HEK293 (cell line): ENCODE data around the gene DDX27.

ENCODE experiments used
- CTCF ChIA-PET: fragments of 350-600 bp; formaldehyde crosslinking; extraction: SDS; loops from one replicate; lab custom pipeline; 2021; ENCODE audit warnings: antibody characterized with exemption; lab: Yijun Ruan, JAX
- POLR2A ChIA-PET: fragments of 300-600 bp; formaldehyde crosslinking; extraction: SDS; loops from one replicate; lab custom pipeline; 2020; ENCODE audit warnings: antibody characterized with exemption, inconsistent platforms; lab: Yijun Ruan, JAX
- H3K27ac ChIP-seq: fragments of 200-500 bp; sonication (Bioruptor generic); 2 replicates; pipeline ENCODE4 v1.5.1; 2014; ENCODE audit warnings: low read depth, low read length, control low read depth, inconsistent platforms; ENCODE audit errors: extremely low read depth
- H3K36me3 ChIP-seq, 2 experiments: fragments of 200-500 bp in 1 of 2; sonication (Bioruptor generic) in 1 of 2; 1 replicate in 1 of 2; 2 replicates in 1 of 2; pipeline ENCODE4 v1.5.1; 2014 to 2017; ENCODE audit warnings: inconsistent platforms in 2 of 2, low read length in 2 of 2; ENCODE audit not compliant: control insufficient read depth in 2 of 2, insufficient read depth in 1 of 2
- H3K4me1 ChIP-seq: fragments of 200-500 bp; sonication (Bioruptor generic); 2 replicates; pipeline ENCODE4 v1.5.1; 2014; ENCODE audit warnings: mild to moderate bottlenecking, low read length, inconsistent platforms; ENCODE audit not compliant: control insufficient read depth, insufficient read depth
- H3K4me3 ChIP-seq: 2 replicates; pipeline ENCODE4 v1.5.1; 2011; ENCODE audit warnings: low read depth, mild to moderate bottlenecking, control low read depth, low read length, moderate library complexity
- H3K9me3 ChIP-seq: fragments of 200-500 bp; sonication (Bioruptor generic); 2 replicates; pipeline ENCODE4 v1.5.1; 2014; ENCODE audit warnings: low read depth, low read length, inconsistent platforms; ENCODE audit not compliant: control insufficient read depth, insufficient read depth
- AEBP2 ChIP-seq: fragments of 450-650 bp; formaldehyde crosslinking; IDR thresholded peaks from 2 replicates; pipeline ENCODE4 v1.5.1; 2016; ENCODE audit warnings: missing biosample characterization, missing genetic modification characterization, borderline replicate concordance
- MZF1 ChIP-seq: fragments of 450-650 bp; formaldehyde crosslinking; IDR thresholded peaks from 2 replicates; pipeline ENCODE4 v1.5.1; 2017; ENCODE audit warnings: missing biosample characterization, missing genetic modification characterization, borderline replicate concordance
- PATZ1 ChIP-seq: fragments of 450-650 bp; formaldehyde crosslinking; IDR thresholded peaks from 2 replicates; pipeline ENCODE4 v1.5.1; 2016; ENCODE audit warnings: missing biosample characterization, missing genetic modification characterization
- RBAK ChIP-seq: fragments of 450-650 bp; formaldehyde crosslinking; IDR thresholded peaks from 2 replicates; pipeline ENCODE4 v1.5.1; 2016; ENCODE audit warnings: missing biosample characterization, missing genetic modification characterization
- ZBTB10 ChIP-seq: fragments of 450-650 bp; formaldehyde crosslinking; IDR thresholded peaks from 2 replicates; pipeline ENCODE4 v1.5.1; 2016; ENCODE audit warnings: missing biosample characterization, missing genetic modification characterization
- ZBTB8A ChIP-seq: fragments of 450-650 bp; formaldehyde crosslinking; IDR thresholded peaks from 2 replicates; pipeline ENCODE4 v1.5.1; 2016; ENCODE audit warnings: missing biosample characterization, missing genetic modification characterization
- ZNF174 ChIP-seq: fragments of 450-650 bp; formaldehyde crosslinking; IDR thresholded peaks from 2 replicates; pipeline ENCODE4 v1.5.0; 2017; ENCODE audit warnings: missing biosample characterization, mild to moderate bottlenecking, missing genetic modification characterization
- ZNF19 ChIP-seq: fragments of 450-650 bp; formaldehyde crosslinking; IDR thresholded peaks from 2 replicates; pipeline ENCODE4; 2016; ENCODE audit warnings: missing biosample characterization, missing genetic modification characterization, low read depth
- ZNF449 ChIP-seq: fragments of 450-650 bp; formaldehyde crosslinking; IDR thresholded peaks from 2 replicates; pipeline ENCODE4 v1.5.1; 2017; ENCODE audit warnings: missing biosample characterization, mild to moderate bottlenecking, missing genetic modification characterization, moderate library complexity
- ZNF48 ChIP-seq: fragments of 450-650 bp; formaldehyde crosslinking; IDR thresholded peaks from 2 replicates; pipeline ENCODE4 v1.5.1; 2016; ENCODE audit warnings: missing biosample characterization, missing genetic modification characterization
- ZNF561 ChIP-seq: fragments of 450-650 bp; IDR thresholded peaks from 2 replicates; pipeline ENCODE4 v1.5.1; 2018; ENCODE audit warnings: missing biosample characterization, missing genetic modification characterization, borderline replicate concordance
- ZNF776 ChIP-seq: fragments of 450-650 bp; formaldehyde crosslinking; IDR thresholded peaks from 2 replicates; pipeline ENCODE4 v1.5.0; 2017; ENCODE audit warnings: missing biosample characterization, missing genetic modification characterization, borderline replicate concordance
- ZNF792 ChIP-seq: fragments of 450-650 bp; formaldehyde crosslinking; IDR thresholded peaks from 2 replicates; pipeline ENCODE4 v1.5.1; 2016; ENCODE audit warnings: missing biosample characterization, missing genetic modification characterization
- ZSCAN16 ChIP-seq: fragments of 450-650 bp; formaldehyde crosslinking; IDR thresholded peaks from 2 replicates; pipeline ENCODE4 v1.5.1; 2016; ENCODE audit warnings: missing biosample characterization, missing genetic modification characterization

DDX27 gene

GRCh38 chr20:49284818-49285217, 65.6 kb downstream of the DDX27 start:
- TF ChIP-seq RBAK (tag by site-specific recombination): no peak
- no peak for TF ChIP-seq ZNF449 (tag by site-specific recombination)
- no peak for TF ChIP-seq ZNF48
- TF ChIP-seq ZBTB8A: no peak
- POLR2A ChIA-PET: no interaction called here
- peaks cover 43 to 100% of the 10 kb centered on the region in 2 experiments for H3K36me3 ChIP-seq
- H3K4me1 ChIP-seq: no peaks in the 10 kb centered on the region
- H3K4me3 ChIP-seq: no peak overlapping the region
- H3K9me3 ChIP-seq: no peaks in the 10 kb centered on the region
- H3K27ac ChIP-seq: no peak overlapping the region
- CTCF ChIA-PET: no interaction called here

- ChIA-PET CTCF (interaction anchor here (0.6 kb wide), 1 partner anchor 249 kb away, joined by 3 read pairs; no protein-coding TSS in a partner anchor), POLR2A (no interaction called here)
- no peak for TF ChIP-seq PATZ1 (tag by site-specific recombination)
- no peak for TF ChIP-seq ZBTB10 (tag by site-specific recombination)
- TF ChIP-seq ZNF19 (tag by site-specific recombination): no peak
- TF ChIP-seq ZNF792: no peak
- TF ChIP-seq ZNF174 (tag by site-specific recombination): no peak
- TF ChIP-seq ZNF561 (tag by site-specific recombination): no peak
- no peak for TF ChIP-seq MZF1 (tag by site-specific recombination)
- no peak for TF ChIP-seq AEBP2 (tag by site-specific recombination)
- no peak for TF ChIP-seq RBAK (tag by site-specific recombination)
- TF ChIP-seq ZSCAN16 (tag by site-specific recombination): no peak
- TF ChIP-seq ZNF776: no peak
- Histone ChIP-seq H3K4me3 (no peak overlapping the region), H3K4me1 (no peaks in the 10 kb centered on the region), H3K36me3 (peaks cover 39 to 100% of the 10 kb centered on the region in 2 experiments), H3K9me3 (no peaks in the 10 kb centered on the region), H3K27ac (no peak overlapping the region)
Observed at GRCh38 chr20:49285233-49285668, 66.0 kb downstream of the DDX27 start.
